Erythroblast (primary cell): ENCODE data around the gene HK3.

Experiments used
- GATA1 ChIP-seq: IDR thresholded peaks from 2 replicates; pipeline ENCODE4 v1.6.1; 2011; ENCODE audit warnings: low read depth, mild to moderate bottlenecking, control low read depth, low read length, moderate library complexity
- POLR2A ChIP-seq: IDR thresholded peaks from 2 replicates; pipeline ENCODE4 v1.6.1; 2011; ENCODE audit warnings: mild to moderate bottlenecking, low read length

DNA sequence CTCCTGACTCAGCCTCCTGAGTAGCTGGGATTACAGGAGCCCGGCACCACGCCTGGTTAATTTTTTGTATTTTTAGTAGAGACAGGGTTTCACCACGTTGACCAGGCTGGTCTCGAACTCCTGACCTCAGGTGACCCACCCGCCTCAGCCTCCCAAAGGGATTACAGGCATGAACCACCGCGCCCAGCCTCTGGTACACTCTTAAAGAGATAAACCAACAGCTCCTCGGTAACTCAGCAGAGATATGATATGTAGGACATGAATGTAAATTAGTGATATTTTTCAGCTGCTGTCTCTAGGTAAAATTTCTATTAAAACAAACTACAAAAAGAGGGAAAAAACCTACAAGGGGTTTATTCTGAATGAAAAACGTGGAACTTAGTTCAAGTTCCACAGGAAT lies 42.8 kb upstream of the HK3 start:
- no peak for TF ChIP-seq POLR2A
- TF ChIP-seq GATA1: no peak
